CD4-positive, alpha-beta T cell treated with Interleukin-21 for 1 hour (primary cell): ENCODE measurements around the gene IL4I1.

Experiments
- DNase-seq: peaks from one replicate; pipeline ENCODE4 v3.0.0-alpha.2; 2020

IL4I1 gene

DNA sequence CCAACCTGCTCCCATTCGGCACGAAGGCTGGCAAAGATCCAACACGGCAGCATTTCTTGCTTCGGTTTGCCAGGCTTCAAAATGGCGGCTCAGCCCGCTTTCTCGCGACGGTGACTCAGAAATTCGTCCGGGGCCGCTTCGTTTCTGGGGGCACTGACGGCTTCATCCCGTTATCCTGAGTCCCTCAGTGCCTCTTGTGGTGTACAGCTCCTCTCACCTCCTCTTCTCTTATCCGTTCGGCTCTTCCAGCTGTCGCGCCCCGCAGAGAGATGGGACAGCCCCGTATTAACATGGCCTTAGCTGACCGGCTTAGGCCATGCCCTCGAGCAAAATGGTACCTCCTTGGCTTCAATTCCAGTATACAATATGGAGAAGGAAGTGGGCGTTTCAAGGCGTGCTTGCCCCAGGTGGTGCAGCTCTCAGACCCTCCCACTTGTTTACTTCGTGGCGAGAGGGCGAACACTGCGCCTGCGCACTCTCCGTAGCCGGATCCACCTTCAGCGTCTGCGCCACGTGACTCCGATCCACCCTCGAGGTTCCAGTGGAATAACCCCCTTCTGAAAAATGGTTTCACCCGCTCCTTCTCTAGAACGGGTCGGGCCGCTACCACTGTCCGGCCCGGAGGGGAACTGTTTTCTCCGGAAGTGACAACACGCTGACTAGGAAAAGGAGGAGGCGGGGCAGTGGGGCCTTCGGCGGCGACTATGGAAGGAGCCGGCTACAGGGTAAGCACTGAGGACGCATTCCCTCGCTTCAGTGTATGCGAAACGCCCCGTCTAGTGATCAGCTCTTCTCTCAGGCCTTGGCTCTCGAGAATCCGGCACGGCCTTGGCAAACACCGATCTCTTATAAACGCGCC lies 19.4 kb downstream of the IL4I1 start, which contains the start of the genes AKT1S1 and TBC1D17:
AKT1S1 (minus strand) TSS at position 336 of the 859 bp plus-strand sequence. CDS start 4,060 bp downstream, outside the sequence.
TBC1D17 (plus strand) TSS at position 683 of the 859 bp plus-strand sequence; CDS start at position 705, 22 bp downstream.
- peak; percentile 100 for DNase-seq

DNA sequence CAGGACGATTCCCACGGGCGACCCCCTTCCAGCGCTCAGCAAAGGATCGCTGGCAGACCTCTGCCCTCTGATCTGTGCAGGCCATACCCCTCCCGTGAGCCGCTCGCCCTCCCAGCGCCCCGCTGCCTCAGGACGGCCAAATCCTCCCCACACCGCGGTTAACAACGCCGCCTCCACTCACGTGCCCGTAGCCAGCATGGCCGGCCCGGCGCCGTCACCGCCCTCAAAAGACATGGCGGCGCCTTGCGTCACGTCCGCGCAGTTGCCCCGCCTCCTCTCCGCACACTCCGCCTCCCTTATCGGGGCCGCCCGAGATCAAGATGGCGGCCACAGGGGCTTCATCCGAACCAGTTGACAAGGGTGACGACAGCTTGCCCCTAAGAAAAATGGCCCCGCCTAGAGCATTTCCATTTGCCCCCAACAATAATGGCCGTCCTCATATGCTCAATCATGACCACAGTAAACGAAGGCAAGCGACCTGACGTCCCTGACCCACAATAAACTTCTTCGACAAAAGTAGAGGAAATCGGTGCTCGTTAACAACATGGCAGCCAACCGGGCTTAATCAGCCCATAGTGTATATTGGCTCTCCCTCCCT lies 20.2 kb downstream of the IL4I1 start:
- DNase-seq = peak; percentile 99

- peak; percentile 68 for DNase-seq
Measured at GRCh38 chr19:49875857-49876421, 20.7 kb downstream of the IL4I1 start.

GRCh38 chr19:49875177-49875576 lies 21.5 kb downstream of the IL4I1 start:
- no peak for DNase-seq

GRCh38 chr19:49874503-49875157 lies 22.1 kb downstream of the IL4I1 start:
- DNase-seq = no peak

GRCh38 chr19:49873834-49874233 lies 22.9 kb downstream of the IL4I1 start:
- DNase-seq = no peak

GRCh38 chr19:49873129-49873521 lies 23.6 kb downstream of the IL4I1 start:
- no peak for DNase-seq

DNA sequence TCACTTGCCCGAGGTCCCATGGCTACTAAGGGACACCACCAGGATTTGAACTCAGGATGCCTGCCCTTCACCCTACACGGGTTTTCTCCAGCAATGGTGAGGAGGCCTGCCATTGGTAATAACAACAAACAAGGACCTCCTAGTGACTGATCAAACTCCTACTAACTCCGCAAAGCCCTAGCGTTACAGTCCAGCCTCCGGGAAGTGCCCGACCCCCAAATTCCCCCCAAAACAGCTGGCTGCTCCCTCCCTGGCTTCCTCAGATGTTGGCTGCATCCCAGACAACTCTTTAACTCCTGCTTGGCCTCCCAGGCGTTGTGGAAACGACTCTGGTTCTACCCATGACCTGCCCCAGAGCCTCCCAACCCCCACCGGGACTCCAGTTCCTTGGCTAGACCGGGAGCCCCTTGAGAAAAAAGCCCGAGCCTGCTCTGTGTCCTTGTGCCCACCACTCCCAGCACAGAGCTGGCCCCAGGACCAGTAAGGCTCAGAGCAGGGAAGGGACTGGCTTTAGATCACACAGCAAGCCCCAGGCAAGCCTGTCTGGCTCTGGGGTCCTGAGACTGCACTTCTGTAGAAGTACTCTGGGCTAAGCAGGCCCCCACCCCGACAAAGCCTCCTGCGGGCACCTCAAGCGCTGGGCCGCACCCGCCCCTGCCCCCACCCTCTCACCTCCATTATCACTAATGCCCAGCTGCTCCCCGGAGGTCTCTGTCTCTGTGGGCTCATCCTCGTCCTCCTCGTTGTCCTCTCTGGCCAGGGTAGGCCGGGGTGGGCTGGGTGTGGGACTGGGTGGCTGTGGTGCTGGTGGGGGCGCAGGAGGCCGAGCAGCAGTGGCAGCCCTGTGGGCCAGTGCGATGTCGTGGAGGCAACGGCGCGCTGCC lies 24.2 kb downstream of the IL4I1 start:
- no peak for DNase-seq

GRCh38 chr19:49871349-49871985 lies 25.2 kb downstream of the IL4I1 start:
- no peak for DNase-seq

- DNase-seq = no peak
Measured at GRCh38 chr19:49870309-49870901, 26.3 kb downstream of the IL4I1 start.

DNA sequence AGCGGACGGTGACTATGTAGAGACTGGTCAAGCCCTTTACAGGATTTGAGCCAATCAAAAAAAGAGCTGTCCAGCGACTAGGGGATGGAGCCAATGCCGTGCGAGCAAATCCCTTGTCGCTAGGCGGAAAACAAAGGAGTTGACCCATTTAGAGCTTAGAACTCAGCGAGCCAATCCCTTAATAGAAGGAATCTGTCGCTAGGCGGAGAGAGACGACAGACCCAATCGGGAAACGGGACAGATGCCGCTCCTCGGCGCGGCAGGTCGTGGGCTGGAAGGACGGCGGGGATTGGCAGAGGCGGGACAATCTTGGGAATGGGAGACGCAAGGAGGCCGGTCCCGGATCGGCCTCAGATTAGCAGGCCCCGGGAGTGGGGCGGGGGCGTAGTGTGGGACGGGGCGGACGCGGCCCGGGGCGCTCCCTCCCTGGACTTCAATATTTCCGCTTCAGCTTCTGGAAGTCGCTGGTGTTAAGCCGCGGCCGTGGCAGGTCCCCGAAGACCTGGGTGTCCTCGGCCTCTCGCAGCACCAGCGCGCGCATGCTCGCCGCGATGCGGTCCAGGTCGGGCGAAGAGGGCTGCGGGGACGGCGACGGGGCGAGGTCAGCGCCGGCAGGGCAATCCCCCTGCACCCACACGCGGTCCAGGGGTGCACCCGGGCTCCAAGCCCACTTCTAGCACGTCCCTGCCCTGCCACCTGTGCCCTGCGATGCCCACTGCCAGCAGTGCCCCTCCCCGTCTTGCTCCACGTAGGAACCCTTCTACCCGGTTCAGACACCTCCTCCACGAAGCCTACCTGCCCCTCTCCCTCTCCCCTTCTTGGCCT lies 27.0 kb downstream of the IL4I1 start:
- peak; percentile 99 for DNase-seq

- no peak for DNase-seq
Measured at GRCh38 chr19:49869009-49869483, 27.6 kb downstream of the IL4I1 start.

GRCh38 chr19:49866933-49867782 lies 29.5 kb downstream of the IL4I1 start, which contains the start of gene PNKP:
PNKP (minus strand) TSS chr19:49867576; CDS start chr19:49867204, 372 bp downstream.
- DNase-seq = peak; percentile 89

DNA sequence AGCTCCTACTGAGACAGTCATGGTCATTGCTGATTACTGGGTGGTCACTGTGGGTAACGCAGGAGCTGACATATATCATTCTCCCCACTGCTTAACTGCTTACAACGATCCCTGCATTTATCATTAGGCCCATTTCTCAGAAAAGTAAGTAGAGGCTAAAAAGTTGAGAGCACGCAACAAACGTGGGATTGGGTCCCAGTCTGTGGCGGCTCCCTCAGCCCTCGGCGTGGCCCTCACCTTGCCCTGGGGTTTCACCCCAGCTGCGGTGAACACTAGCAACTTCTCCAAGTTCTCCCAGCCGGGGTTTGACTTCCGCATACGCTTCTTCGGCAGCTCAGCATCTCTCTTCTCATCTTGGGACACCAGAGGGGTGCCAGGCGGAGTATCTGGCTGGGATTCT lies 31.8 kb downstream of the IL4I1 start:
- no peak for DNase-seq

- DNase-seq = no peak
Measured at GRCh38 chr19:49863935-49864320, 32.8 kb downstream of the IL4I1 start.

DNA sequence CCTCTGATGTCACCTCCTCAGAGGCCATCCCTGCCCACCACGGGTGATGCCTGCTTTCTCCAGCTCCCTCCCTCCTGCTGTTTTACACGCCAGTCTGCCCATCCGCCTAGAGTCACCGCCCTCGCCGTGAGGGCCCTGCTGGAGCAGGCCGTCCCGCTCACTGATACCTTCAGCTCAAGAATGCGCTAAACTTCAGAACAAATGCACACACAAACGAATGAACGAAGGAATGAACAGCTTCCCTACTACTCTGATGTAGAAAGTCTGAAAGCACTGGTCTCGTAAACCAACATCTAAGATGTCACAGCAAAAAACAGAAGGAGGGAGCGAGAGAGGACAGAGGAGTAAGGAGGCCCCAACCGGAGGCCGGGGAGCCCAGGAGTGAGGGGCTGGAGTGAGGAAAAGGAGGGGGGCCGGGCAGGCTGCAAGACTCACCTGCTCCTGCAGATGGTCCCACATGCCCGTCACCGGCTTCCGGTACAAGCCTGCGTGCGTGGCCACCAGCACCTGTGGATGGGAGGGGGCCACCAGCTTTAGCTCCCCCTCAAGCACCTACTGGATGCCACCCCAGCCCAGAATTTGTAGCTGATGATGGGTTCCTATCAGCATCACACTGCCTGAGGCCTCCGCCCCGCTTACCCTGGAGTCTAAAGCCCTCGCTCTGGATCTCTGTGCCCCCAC lies 33.3 kb downstream of the IL4I1 start:
- no peak for DNase-seq

- DNase-seq = no peak
Measured at GRCh38 chr19:49862391-49863253, 34.1 kb downstream of the IL4I1 start.
